Endothelial cell of umbilical vein (primary cell): ENCODE results near the gene ZNF783. TPM values are rescaled to one million over a fixed set of nuclear protein-coding genes. Genes with fewer than 3 reads are reported as not detected.

Experiments
- BruUV-seq: library from RNA; stranded (reverse); fragments of 400-500 nt; replicated peaks from 2 replicates; lab custom pipeline; 2021; lab: Mats Ljungman, UMichigan
- CTCF ChIA-PET: fragments of 300-600, 350-600 bp; sonication (Branson Sonifier 250); formaldehyde crosslinking; loops from one replicate; lab custom pipeline; 2021; ENCODE audit warnings: antibody characterized with exemption, inconsistent platforms; lab: Charles Lee
- POLR2A ChIA-PET: fragments of 300-600, 350-600 bp; sonication (Branson Sonifier 250); formaldehyde crosslinking; loops from one replicate; lab custom pipeline; 2021; ENCODE audit warnings: antibody characterized with exemption, inconsistent platforms; lab: Charles Lee
- DNase-seq: peaks from one replicate; pipeline ENCODE4 v3.0.0-alpha.2; 2011; ENCODE audit warnings: low read depth, low spot score
- FAIRE-seq: peaks from 2 replicates; lab custom pipeline; 2011; peaks lifted over from hg19 to GRCh38; lab: Jason Lieb, UNC
- H2AFZ ChIP-seq: 2 replicates; pipeline ENCODE4 v1.6.0; 2012; ENCODE audit warnings: low read depth, low read length, control low read depth, inconsistent platforms
- H3K27ac ChIP-seq: 2 replicates; pipeline ENCODE4 v1.5.1; 2011; ENCODE audit warnings: low read depth, mild to moderate bottlenecking, control low read depth, low read length, moderate library complexity; ENCODE audit not compliant: insufficient read depth
- H3K27me3 ChIP-seq, 2 experiments: 2 replicates each; pipeline versions ENCODE4 v1.6.0 to v1.6.1; 2011; ENCODE audit warnings: low read length in 2 of 2, mixed read lengths in 1 of 2; ENCODE audit not compliant: control insufficient read depth in 2 of 2, insufficient read depth in 2 of 2
- H3K36me3 ChIP-seq, 2 experiments: 2 replicates in 1 of 2; 3 replicates in 1 of 2; pipeline ENCODE4 v1.5.1; 2011; ENCODE audit warnings: low read length in 2 of 2, mild to moderate bottlenecking in 1 of 2, moderate library complexity in 1 of 2; ENCODE audit not compliant: control insufficient read depth in 2 of 2, insufficient read depth in 2 of 2; ENCODE audit errors: extremely low read depth in 1 of 2
- H3K4me1 ChIP-seq: 3 replicates; pipeline ENCODE4 v1.5.1; 2011; ENCODE audit warnings: mild to moderate bottlenecking, low read length; ENCODE audit not compliant: control insufficient read depth, insufficient read depth; ENCODE audit errors: extremely low read depth
- H3K4me2 ChIP-seq: 2 replicates; pipeline ENCODE4 v1.6.1; 2011; ENCODE audit warnings: low read length, control low read depth, mixed read lengths; ENCODE audit not compliant: insufficient read depth
- H3K4me3 ChIP-seq, 3 experiments: fragments of 200-600 bp in 1 of 3; sonication (generic), shearing (Covaris generic) in 1 of 3; replicated peaks in 1 of 3; 2 replicates each; pipeline ENCODE4 v1.5.1; 2011 to 2016; ENCODE audit warnings: control low read depth in 3 of 3, low read length in 3 of 3, mild to moderate bottlenecking in 2 of 3, inconsistent platforms in 1 of 3, low read depth in 1 of 3, moderate library complexity in 1 of 3; ENCODE audit not compliant: insufficient read depth in 1 of 3
- H3K79me2 ChIP-seq: 2 replicates; pipeline ENCODE4 v1.6.0; 2012; ENCODE audit warnings: low read length, inconsistent platforms; ENCODE audit not compliant: control insufficient read depth, insufficient read depth
- H3K9ac ChIP-seq: replicated peaks from 2 replicates; pipeline ENCODE3; 2011; ENCODE audit warnings: low read length, control low read depth; ENCODE audit not compliant: insufficient read depth; ENCODE audit errors: extremely low read depth
- H3K9me1 ChIP-seq: replicated peaks from 3 replicates; pipeline ENCODE4 v1.6.0; 2011; ENCODE audit warnings: mild to moderate bottlenecking, low read length; ENCODE audit not compliant: control insufficient read depth, insufficient read depth; ENCODE audit errors: extremely low read depth
- H3K9me3 ChIP-seq: replicated peaks from 2 replicates; pipeline ENCODE4 v1.5.1; 2012; ENCODE audit warnings: low read length, inconsistent platforms; ENCODE audit not compliant: control insufficient read depth, insufficient read depth
- H4K20me1 ChIP-seq: replicated peaks from 2 replicates; pipeline ENCODE3; 2011; ENCODE audit warnings: mild to moderate bottlenecking, low read length; ENCODE audit not compliant: control insufficient read depth, insufficient read depth; ENCODE audit errors: extremely low read depth
- EZH2 ChIP-seq: IDR thresholded peaks from 2 replicates; pipeline ENCODE4 v1.6.1; 2012; ENCODE audit warnings: borderline replicate concordance, low read depth, mild to moderate bottlenecking, moderate library complexity, low read length, inconsistent platforms; ENCODE audit not compliant: severe bottlenecking
- FOS ChIP-seq: IDR thresholded peaks from 2 replicates; pipeline ENCODE4 v1.6.1; 2011; ENCODE audit warnings: mild to moderate bottlenecking, low read length, moderate library complexity, borderline replicate concordance; ENCODE audit not compliant: insufficient read depth
- GATA2 ChIP-seq: IDR thresholded peaks from 2 replicates; pipeline ENCODE4 v1.7.0; 2011; ENCODE audit warnings: low read depth, mild to moderate bottlenecking, moderate library complexity, mixed read lengths, low read length; ENCODE audit not compliant: insufficient read length, insufficient read depth
- JUN ChIP-seq: IDR thresholded peaks from 2 replicates; pipeline ENCODE4 v1.6.1; 2011; ENCODE audit warnings: borderline replicate concordance, low read depth; ENCODE audit not compliant: insufficient read length, insufficient read depth
- MYC ChIP-seq: IDR thresholded peaks from one replicate; pipeline ENCODE4 v1.6.1; 2011; ENCODE audit warnings: mild to moderate bottlenecking, low read depth, low read length
- POLR2A ChIP-seq: IDR thresholded peaks from 2 replicates; pipeline ENCODE4 v1.6.1; 2012; ENCODE audit warnings: low read depth, mild to moderate bottlenecking, control low read depth, low read length
- POLR2AphosphoS5 ChIP-seq: IDR thresholded peaks from 2 replicates; pipeline ENCODE4 v1.6.1; 2012; ENCODE audit warnings: low read depth, mild to moderate bottlenecking, control low read depth, low read length, moderate library complexity; ENCODE audit not compliant: insufficient read depth
- dilution Hi-C: fragments of 300-500 bp; cut with MboI; formaldehyde crosslinking; loops from one replicate; pipeline ENCODE4 v1.15.0; 2019; ENCODE audit warnings: low sequenced_read_pairs; ENCODE audit not compliant: extremely low pct_ligation_motif_present
- intact Hi-C: fragments of 100-400 bp; cut with micrococcal nuclease; formaldehyde crosslinking; loops from one replicate; pipeline ENCODE4 v1.10.0; 2022
- polyA plus RNA-seq, 4 experiments: library from polyadenylated mRNA; depleted of rRNA in 3 of 4; stranded (reverse) in 3 of 4; unstranded in 1 of 4; fragments of >200 nt; gene quantifications; 2 replicates each; pipeline versions ENCODE4 v1.2.1 to v1.2.3, GENCODE V29; 2011 to 2012; ENCODE audit warnings: missing spikeins in 1 of 4
- total RNA-seq: library from RNA; stranded (reverse); gene quantifications from 2 replicates; pipeline ENCODE4 v1.2.3, GENCODE V29; 2021
- TF ChIP-seq, protein P1 (sequence below): IDR thresholded peaks from 2 replicates; pipeline ENCODE4 v1.6.1; 2011; ENCODE audit not compliant: insufficient read depth, insufficient read length
- TF ChIP-seq, protein P2 (sequence below), 2 donors: IDR thresholded peaks; 1 replicate in 1 of 2; 2 replicates in 1 of 2; pipeline ENCODE4 v1.5.1; 2011; ENCODE audit warnings: low read length in 2 of 2, mild to moderate bottlenecking in 2 of 2, moderate library complexity in 2 of 2, control low read depth in 1 of 2, inconsistent platforms in 1 of 2, low read depth in 1 of 2; ENCODE audit not compliant: insufficient read depth in 1 of 2; ENCODE audit errors: extremely low read depth in 1 of 2

The ZNF783 gene
- total and polyA plus RNA-seq, 2 donors (not counting 3 experiments of a cell fraction or from before 2014, with no cell fraction given), result 7.3 to 9.8 TPM

DNA sequence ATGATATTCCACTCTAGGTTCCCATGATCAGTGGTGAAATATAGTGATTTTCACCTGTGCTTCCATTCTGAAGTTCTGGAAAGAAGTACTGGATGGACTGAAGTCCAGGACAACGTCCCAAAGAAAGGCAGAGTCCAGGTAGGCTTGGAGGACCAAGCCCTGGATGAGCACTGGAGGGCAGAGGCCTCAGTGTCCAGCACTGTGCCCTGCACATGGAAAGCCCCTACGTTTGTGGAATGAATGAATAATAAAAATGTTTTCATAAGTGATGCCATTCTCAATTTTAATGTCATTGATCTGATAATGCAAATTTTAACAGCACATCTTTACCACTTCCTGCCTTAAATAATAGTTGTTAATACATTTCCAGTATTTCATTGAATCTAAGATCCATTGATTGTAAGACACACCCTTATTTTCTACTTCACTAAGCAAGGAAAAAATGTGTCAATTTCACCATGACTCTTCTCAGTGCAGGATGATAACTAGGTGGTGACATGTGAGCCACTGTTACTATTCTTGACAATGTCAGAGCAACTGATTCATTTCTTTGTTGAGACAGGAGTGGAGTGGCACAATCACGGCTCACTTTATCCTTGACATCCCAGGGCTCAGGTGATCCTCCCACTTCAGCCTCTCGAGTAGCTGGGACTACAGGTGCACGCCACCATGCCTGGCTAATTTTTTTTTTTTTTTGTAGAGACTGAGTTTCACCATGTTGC is 35.2 kb downstream of the ZNF783 start:
- Histone ChIP-seq H3K4me2 (no peak overlapping the region), H3K9me3 (no peaks in the 10 kb centered on the region), H3K4me1 (no peaks in the 10 kb centered on the region), H3K79me2 (no peaks in the 10 kb centered on the region), H3K27ac (no peak overlapping the region), H3K4me3 (no peak overlapping the region), H3K27me3 (peaks cover 0 to 2% of the 10 kb centered on the region in 2 experiments), H3K36me3 (no peaks in the 10 kb centered on the region), H2AFZ (no peak overlapping the region), H3K9me1 (no peaks in the 10 kb centered on the region), H4K20me1 (no peaks in the 10 kb centered on the region), H3K9ac (no peak overlapping the region)
- POLR2A ChIA-PET, result no interaction called here
- DNase-seq (no peak), FAIRE-seq (no peak)
- TF ChIP-seq FOS (no peak), POLR2AphosphoS5 (no peak), POLR2A (no peak), GATA2 (no peak), EZH2 (no peak), JUN (no peak), MYC (no peak)
- TF ChIP-seq, protein P1, sequence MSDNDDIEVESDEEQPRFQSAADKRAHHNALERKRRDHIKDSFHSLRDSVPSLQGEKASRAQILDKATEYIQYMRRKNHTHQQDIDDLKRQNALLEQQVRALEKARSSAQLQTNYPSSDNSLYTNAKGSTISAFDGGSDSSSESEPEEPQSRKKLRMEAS, result no peak
- TF ChIP-seq, protein P2, sequence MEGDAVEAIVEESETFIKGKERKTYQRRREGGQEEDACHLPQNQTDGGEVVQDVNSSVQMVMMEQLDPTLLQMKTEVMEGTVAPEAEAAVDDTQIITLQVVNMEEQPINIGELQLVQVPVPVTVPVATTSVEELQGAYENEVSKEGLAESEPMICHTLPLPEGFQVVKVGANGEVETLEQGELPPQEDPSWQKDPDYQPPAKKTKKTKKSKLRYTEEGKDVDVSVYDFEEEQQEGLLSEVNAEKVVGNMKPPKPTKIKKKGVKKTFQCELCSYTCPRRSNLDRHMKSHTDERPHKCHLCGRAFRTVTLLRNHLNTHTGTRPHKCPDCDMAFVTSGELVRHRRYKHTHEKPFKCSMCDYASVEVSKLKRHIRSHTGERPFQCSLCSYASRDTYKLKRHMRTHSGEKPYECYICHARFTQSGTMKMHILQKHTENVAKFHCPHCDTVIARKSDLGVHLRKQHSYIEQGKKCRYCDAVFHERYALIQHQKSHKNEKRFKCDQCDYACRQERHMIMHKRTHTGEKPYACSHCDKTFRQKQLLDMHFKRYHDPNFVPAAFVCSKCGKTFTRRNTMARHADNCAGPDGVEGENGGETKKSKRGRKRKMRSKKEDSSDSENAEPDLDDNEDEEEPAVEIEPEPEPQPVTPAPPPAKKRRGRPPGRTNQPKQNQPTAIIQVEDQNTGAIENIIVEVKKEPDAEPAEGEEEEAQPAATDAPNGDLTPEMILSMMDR (IDR thresholded peaks at IDR 0.05; ENCODE audit: extremely low read depth in 1 of 2, insufficient read depth in 1 of 2, low read depth in 1 of 2, low read length in 2 of 2), result no peak
- intact Hi-C loops (no loop called here), dilution Hi-C loops (no loop called here)
- BruUV-seq, result no TSS peak
- CTCF ChIA-PET, result interaction anchor here (1.4 to 1.8 kb wide), 2 partner anchors 13 kb away, joined by 4 to 8 read pairs; no protein-coding TSS in a partner anchor
